Ascending aorta (tissue), 2 donors: Measurements from ENCODE around the gene CYSTM1. TPM values are rescaled to one million over a fixed set of nuclear protein-coding genes. Genes with fewer than 3 reads are reported as not detected.
A peak's percentile ranks its signal among the peaks of the same experiment; 100 is the strongest.

ENCODE experiments used
- DNase-seq, 2 donors: peaks; one replicate each; pipeline ENCODE4 v3.0.0-alpha.2; 2019; ENCODE audit warnings: low spot score in 2 of 2
- H3K27ac ChIP-seq, 2 donors: fragments of 200-600 bp; sonication (generic); one replicate each; pipeline ENCODE4 v1.5.1; 2016 to 2017; ENCODE audit warnings: mild to moderate bottlenecking in 1 of 2
- H3K27me3 ChIP-seq: fragments of 200-600 bp; sonication (generic); one replicate; pipeline ENCODE4 v1.5.1; 2017
- H3K36me3 ChIP-seq, 2 donors: fragments of 200-600 bp; sonication (generic); one replicate each; pipeline ENCODE4 v1.5.1; 2016
- H3K4me1 ChIP-seq, 2 donors: fragments of 200-600 bp; sonication (generic); one replicate each; pipeline ENCODE4 v1.5.1; 2016 to 2017; ENCODE audit warnings: mild to moderate bottlenecking in 1 of 2
- H3K4me3 ChIP-seq, 2 donors: fragments of 200-600 bp; sonication (generic); one replicate each; pipeline ENCODE4 v1.5.1; 2016 to 2017; ENCODE audit warnings: mild to moderate bottlenecking in 1 of 2
- H3K9me3 ChIP-seq, 2 donors: fragments of 200-600 bp; sonication (generic); one replicate each; pipeline ENCODE4 v1.5.1; 2016
- CTCF ChIP-seq, 3 experiments: fragments of 200-600 bp in 2 of 3; fragments of 450-650 bp in 1 of 3; sonication (generic) in 2 of 3; IDR thresholded peaks; one replicate each; pipeline ENCODE4 v1.5.1; 2016 to 2019; ENCODE audit warnings: antibody characterized with exemption in 3 of 3, mild to moderate bottlenecking in 1 of 3, moderate library complexity in 1 of 3
- intact Hi-C: fragments of 100-400 bp; cut with DNase I; formaldehyde crosslinking; loops from one replicate; pipeline ENCODE4 v1.15.1; 2023
- total RNA-seq: library from RNA; depleted of rRNA; stranded (reverse); fragments of >200 nt; gene quantifications from one replicate; pipeline ENCODE4 v1.1.0, GENCODE V29; 2016

CYSTM1 gene
- total RNA-seq, 1 donor from 2014 or later: 66.3 TPM

- Histone ChIP-seq H3K9me3 (no peaks in the 10 kb centered on the region), H3K27me3 (no peaks in the 10 kb centered on the region), H3K4me3 (peak overlapping the region; percentile 93), H3K36me3 (no peaks in the 10 kb centered on the region), H3K4me1 (peaks cover 4 to 28% of the 10 kb centered on the region in 2 donors), H3K27ac (peak overlapping the region; percentile 96 to 98)
- DNase-seq: peak; percentile 45 to 90
- peak; percentile 31 to 34 (median 31) for TF ChIP-seq CTCF (IDR thresholded peaks at IDR 0.05)
- intact Hi-C loops: loop anchor here (1.0 to 5.0 kb wide), 5 partner anchors 63 to 382 kb away; partner anchors contain the start of genes ANKHD1 and SRA1
These were observed 511 bp downstream of the CYSTM1 start for GRCh38 chr5:140175367-140176030.

- H3K36me3 ChIP-seq: no peaks in the 10 kb centered on the region
- peak overlapping the region; percentile 93 for H3K4me3 ChIP-seq
- DNase-seq: no peak
- no peak for TF ChIP-seq CTCF (IDR thresholded peaks at IDR 0.05)
- H3K4me1 ChIP-seq: peaks cover 4 to 28% of the 10 kb centered on the region in 2 donors
- no peaks in the 10 kb centered on the region for H3K27me3 ChIP-seq
- peak overlapping the region; percentile 96 to 98 for H3K27ac ChIP-seq
- intact Hi-C loops: loop anchor here (5.0 kb wide), 3 partner anchors 66 to 381 kb away; partner anchors contain the start of gene SRA1
- no peaks in the 10 kb centered on the region for H3K9me3 ChIP-seq
These were observed 1.0 kb downstream of the CYSTM1 start for GRCh38 chr5:140176031-140176387.

GRCh38 chr5:140178086-140178410 lies 3.1 kb downstream of the CYSTM1 start:
- peaks cover 4 to 38% of the 10 kb centered on the region in 2 donors for H3K4me1 ChIP-seq
- H3K4me3 ChIP-seq: peak overlapping the region in 1 of 2 donors; percentile 26
- DNase-seq: no peak
- TF ChIP-seq CTCF (IDR thresholded peaks at IDR 0.05): no peak
- intact Hi-C loops: loop anchor here (5.0 kb wide), 3 partner anchors 64 to 379 kb away; partner anchors contain the start of gene SRA1
- peak overlapping the region; percentile 72 to 76 for H3K27ac ChIP-seq
- no peaks in the 10 kb centered on the region for H3K9me3 ChIP-seq
- no peaks in the 10 kb centered on the region for H3K36me3 ChIP-seq
- no peaks in the 10 kb centered on the region for H3K27me3 ChIP-seq

GRCh38 chr5:140178482-140179116 lies 3.6 kb downstream of the CYSTM1 start:
- intact Hi-C loops: loop anchor here (5.0 kb wide), 3 partner anchors 64 to 379 kb away; partner anchors contain the start of gene SRA1
- peaks cover 4 to 44% of the 10 kb centered on the region in 2 donors for H3K4me1 ChIP-seq
- no peaks in the 10 kb centered on the region for H3K9me3 ChIP-seq
- H3K27ac ChIP-seq: peak overlapping the region; percentile 38 to 76
- DNase-seq: no peak
- H3K27me3 ChIP-seq: no peaks in the 10 kb centered on the region
- H3K4me3 ChIP-seq: no peak overlapping the region
- H3K36me3 ChIP-seq: no peaks in the 10 kb centered on the region
- TF ChIP-seq CTCF (IDR thresholded peaks at IDR 0.05): no peak

GRCh38 chr5:140181002-140181483 lies 6.1 kb downstream of the CYSTM1 start:
- Histone ChIP-seq H3K9me3 (no peaks in the 10 kb centered on the region), H3K27me3 (no peaks in the 10 kb centered on the region), H3K36me3 (no peaks in the 10 kb centered on the region), H3K27ac (no peak overlapping the region), H3K4me3 (no peak overlapping the region), H3K4me1 (peaks cover 4 to 40% of the 10 kb centered on the region in 2 donors)
- no peak for TF ChIP-seq CTCF (IDR thresholded peaks at IDR 0.05)
- intact Hi-C loops: no loop called here
- no peak for DNase-seq
